T47D (cell line): ENCODE data around the gene FAM90A1.
A peak's percentile ranks its signal among the peaks of the same experiment; 100 is the strongest.
"Not testable (repeated sequence)": the region's sequence is repeated elsewhere in the genome, so short reads cannot be mapped to it uniquely, and the experiment has no call there.

Experiments
- DNase-seq, 2 experiments: peaks; one replicate each; pipeline versions ENCODE4 v3.0.0 to v3.0.0-alpha.2; 2011 to 2012; ENCODE audit warnings: low read depth in 1 of 2, low spot score in 1 of 2
- JUND ChIP-seq: IDR thresholded peaks from 2 replicates; pipeline ENCODE4 v1.6.1; 2012; ENCODE audit warnings: low read depth
- in situ Hi-C: cut with HindIII; loops from 2 replicates; pipeline ENCODE4 v1.10.0; 2016; ENCODE audit warnings: low sequenced_read_pairs, low pct_unique_long_range_greater_than_20kb

Gene FAM90A1

GRCh38 chr12:8235316-8236157, 8.1 kb upstream of the FAM90A1 start:
- DNase-seq, in situ Hi-C loops: not testable (repeated sequence)

GRCh38 chr12:8234746-8235145, 7.3 kb upstream of the FAM90A1 start:
- in situ Hi-C loops, DNase-seq: not testable (repeated sequence)

- in situ Hi-C loops, DNase-seq: not testable (repeated sequence)
Measured at GRCh38 chr12:8233935-8234495, 6.6 kb upstream of the FAM90A1 start.

- in situ Hi-C loops, DNase-seq: not testable (repeated sequence)
Measured at GRCh38 chr12:8233300-8233855, 6.0 kb upstream of the FAM90A1 start.

- in situ Hi-C loops, result not testable (repeated sequence)
- peak in 1 of 2 experiments; percentile 10 for DNase-seq
Measured at GRCh38 chr12:8231666-8232608, 4.5 kb upstream of the FAM90A1 start.

GRCh38 chr12:8231049-8231448, 3.6 kb upstream of the FAM90A1 start:
- in situ Hi-C loops, DNase-seq: not testable (repeated sequence)

- DNase-seq, in situ Hi-C loops: not testable (repeated sequence)
Measured at GRCh38 chr12:8229486-8229885, 2.1 kb upstream of the FAM90A1 start.

- DNase-seq, in situ Hi-C loops: not testable (repeated sequence)
Measured at GRCh38 chr12:8228607-8229006, 1.2 kb upstream of the FAM90A1 start.

- in situ Hi-C loops, DNase-seq: not testable (repeated sequence)
Measured at GRCh38 chr12:8227732-8228077, 287 bp upstream of the FAM90A1 start.

GRCh38 chr12:8226355-8226754, 1.1 kb downstream of the FAM90A1 start:
- no peak for DNase-seq
- in situ Hi-C loops, result no loop called here
- TF ChIP-seq JUND, result no peak

GRCh38 chr12:8224782-8225181, 2.6 kb downstream of the FAM90A1 start:
- in situ Hi-C loops, result not testable (repeated sequence)

GRCh38 chr12:8223646-8224045, 3.8 kb downstream of the FAM90A1 start:
- DNase-seq, in situ Hi-C loops: not testable (repeated sequence)

More at GRCh38 chr12:8224782-8225181, 2.6 kb downstream of the FAM90A1 start:
- not testable (repeated sequence) for DNase-seq

GRCh38 chr12:8222303-8222702, 5.1 kb downstream of the FAM90A1 start:
- in situ Hi-C loops, DNase-seq: not testable (repeated sequence)

- DNase-seq, in situ Hi-C loops: not testable (repeated sequence)
Measured at GRCh38 chr12:8221844-8222243, 5.6 kb downstream of the FAM90A1 start.

GRCh38 chr12:8221375-8221774, 6.0 kb downstream of the FAM90A1 start:
- DNase-seq, in situ Hi-C loops: not testable (repeated sequence)

GRCh38 chr12:8218711-8219382, 8.6 kb downstream of the FAM90A1 start:
- DNase-seq, in situ Hi-C loops: not testable (repeated sequence)

GRCh38 chr12:8197685-8198308, 29.6 kb downstream of the FAM90A1 start:
- in situ Hi-C loops, DNase-seq: not testable (repeated sequence)
